ENCODE data around the gene TM9SF4. TPM values are rescaled to one million over a fixed set of nuclear protein-coding genes. Genes with fewer than 3 reads are reported as not detected.

TM9SF4 gene
- total RNA-seq, result 10 to 100 TPM; 76.7 to 79.9 TPM

- intact Hi-C loops (cut with DNase I), result no loop called here
- peak; percentile 94 for DNase-seq
Measured at GRCh38 chr20:32109392-32110172, at the start of gene TM9SF4. Gene TM9SF4, plus strand, starts transcription at chr20:32109714. Its CDS starts 27 bp downstream, at chr20:32109741.

GRCh38 chr20:32062776-32063170 lies 46.7 kb upstream of the TM9SF4 start:
- Histone ChIP-seq H3K4me3 (no peak overlapping the region), H3K9ac (ENCODE audit: low read depth in 2 of 2, low read length in 2 of 2) (no peak overlapping the region), H3K27ac (no peak overlapping the region), H3K27me3 (no peaks in the 10 kb centered on the region), H3K36me3 (no peaks in the 10 kb centered on the region), H3K9me3 (no peaks in the 10 kb centered on the region), H3K4me1 (no peaks in the 10 kb centered on the region)
- intact Hi-C loops (cut with DNase I), result no loop called here
- no peak for TF ChIP-seq CTCF (IDR thresholded peaks at IDR 0.05)
- peak; percentile 33 for DNase-seq

More at GRCh38 chr20:32109392-32110172, at the start of gene TM9SF4:
- H3K27me3 ChIP-seq, result no peaks in the 10 kb centered on the region
- no peak for TF ChIP-seq CTCF (IDR thresholded peaks at IDR 0.05)
- no peaks in the 10 kb centered on the region for H3K9me3 ChIP-seq
- no peaks in the 10 kb centered on the region for H3K4me1 ChIP-seq
- peak within 1 kb of the TSS; percentile 93 to 97 for H3K9ac ChIP-seq (ENCODE audit: low read depth in 2 of 2, low read length in 2 of 2)
- H3K27ac ChIP-seq, result peak within 1 kb of the TSS; percentile 91
- no peaks in the 10 kb centered on the region for H3K36me3 ChIP-seq
- H3K4me3 ChIP-seq, result peak within 1 kb of the TSS; percentile 92

GRCh38 chr20:32063695-32064094 lies 45.8 kb upstream of the TM9SF4 start:
- DNase-seq, result no peak
- Histone ChIP-seq H3K36me3 (no peaks in the 10 kb centered on the region), H3K27ac (no peak overlapping the region), H3K4me1 (no peaks in the 10 kb centered on the region), H3K9me3 (no peaks in the 10 kb centered on the region), H3K9ac (ENCODE audit: low read depth in 2 of 2, low read length in 2 of 2) (no peak overlapping the region), H3K4me3 (no peak overlapping the region), H3K27me3 (no peaks in the 10 kb centered on the region)
- intact Hi-C loops (cut with DNase I), result no loop called here
- TF ChIP-seq CTCF (IDR thresholded peaks at IDR 0.05), result no peak

- Histone ChIP-seq H3K9me3 (no peaks in the 10 kb centered on the region), H3K4me3 (no peak overlapping the region), H3K27ac (no peak overlapping the region), H3K9ac (ENCODE audit: low read depth in 2 of 2, low read length in 2 of 2) (no peak overlapping the region), H3K4me1 (no peaks in the 10 kb centered on the region), H3K27me3 (no peaks in the 10 kb centered on the region), H3K36me3 (no peaks in the 10 kb centered on the region)
- TF ChIP-seq CTCF (IDR thresholded peaks at IDR 0.05), result no peak
- intact Hi-C loops (cut with DNase I), result no loop called here
- no peak for DNase-seq
Measured at GRCh38 chr20:32064667-32065066, 44.8 kb upstream of the TM9SF4 start.

GRCh38 chr20:32067234-32067821 lies 42.2 kb upstream of the TM9SF4 start:
- intact Hi-C loops (cut with DNase I), result no loop called here
- H3K27me3 ChIP-seq, result no peaks in the 10 kb centered on the region
- no peak overlapping the region for H3K9ac ChIP-seq (ENCODE audit: low read depth in 2 of 2, low read length in 2 of 2)
- H3K9me3 ChIP-seq, result no peaks in the 10 kb centered on the region
- DNase-seq, result no peak
- H3K27ac ChIP-seq, result no peak overlapping the region
- H3K36me3 ChIP-seq, result no peaks in the 10 kb centered on the region
- H3K4me1 ChIP-seq, result no peaks in the 10 kb centered on the region
- no peak overlapping the region for H3K4me3 ChIP-seq
- TF ChIP-seq CTCF (IDR thresholded peaks at IDR 0.05), result no peak

Data from colonic mucosa (tissue), 4 donors.